Peyer's patch (tissue), 4 donors: ENCODE measurements around the gene RXRA.

Source experiments
- CTCF ChIP-seq, 6 experiments: fragments of 450-650 bp in 4 of 6; fragments of 200-600 bp in 2 of 6; sonication (generic) in 1 of 6; IDR thresholded peaks; one replicate each; pipeline ENCODE4 v1.5.1; 2017 to 2019; ENCODE audit warnings: antibody characterized with exemption in 6 of 6, mild to moderate bottlenecking in 3 of 6, moderate library complexity in 1 of 6
- POLR2A ChIP-seq, 2 donors: fragments of 450-650 bp; IDR thresholded peaks; one replicate each; pipeline ENCODE4 v1.5.1; 2017; ENCODE audit warnings: antibody characterized with exemption in 2 of 2, mild to moderate bottlenecking in 2 of 2, moderate library complexity in 2 of 2

- no peak for TF ChIP-seq CTCF (IDR thresholded peaks at IDR 0.05)
- TF ChIP-seq POLR2A (IDR thresholded peaks at IDR 0.05) = no peak
Observed at GRCh38 chr9:134295746-134296250, 30.5 kb upstream of the RXRA start.
